ENCODE measurements around the gene FBH1.
"Not testable (repeated sequence)": the region's sequence is repeated elsewhere in the genome, so short reads cannot be mapped to it uniquely, and the experiment has no call there.

Gene FBH1

GRCh38 chr10:5956146-5956936 is 66.3 kb downstream of the FBH1 start:
- no peaks in the 10 kb centered on the region for H3K9me3 ChIP-seq (ENCODE audit: control insufficient read depth, insufficient read depth, low read length)
- no peak overlapping the region for H3K27ac ChIP-seq (ENCODE audit: low read length)
- no peaks in the 10 kb centered on the region for H3K4me1 ChIP-seq (ENCODE audit: control insufficient read depth, insufficient read depth, low read length)
- no peak overlapping the region for H3K4me3 ChIP-seq (ENCODE audit: low read length)
- H3K27me3 ChIP-seq (ENCODE audit: control insufficient read depth, insufficient read depth, low read length) = no peaks in the 10 kb centered on the region
- no peaks in the 10 kb centered on the region for H3K36me3 ChIP-seq (ENCODE audit: control insufficient read depth, insufficient read depth, low read length)
- no peak for DNase-seq (ENCODE audit: low read depth, low spot score)
- WGBS (ENCODE audit: insufficient coverage, insufficient read length) = no CpG with 5 or more reads among the region's 17 CpGs

DNA sequence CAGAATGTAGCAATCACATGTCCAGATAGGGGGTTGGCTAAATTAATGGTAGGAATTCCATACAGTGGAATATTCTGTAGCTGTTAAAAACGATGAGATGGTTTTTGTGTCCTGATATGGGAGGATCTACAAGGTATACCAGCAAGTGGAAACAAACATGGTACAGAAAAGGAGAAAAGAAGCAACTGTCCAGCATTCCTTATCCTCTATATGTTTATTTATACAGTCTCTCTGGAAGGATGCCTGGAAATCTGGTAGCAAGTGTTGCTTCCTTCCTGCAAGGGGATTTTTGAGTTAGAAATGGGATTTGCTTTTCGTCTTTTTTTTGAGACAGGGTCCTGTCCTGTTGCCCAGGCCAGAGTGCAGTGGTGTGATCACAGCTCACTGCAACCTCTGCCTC is 68.0 kb downstream of the FBH1 start:
- no peak overlapping the region for H3K4me3 ChIP-seq (ENCODE audit: low read length)
- no peaks in the 10 kb centered on the region for H3K4me1 ChIP-seq (ENCODE audit: control insufficient read depth, insufficient read depth, low read length)
- no CpG with 5 or more reads among the region's 2 CpGs for WGBS (ENCODE audit: insufficient coverage, insufficient read length)
- no peaks in the 10 kb centered on the region for H3K27me3 ChIP-seq (ENCODE audit: control insufficient read depth, insufficient read depth, low read length)
- no peak overlapping the region for H3K27ac ChIP-seq (ENCODE audit: low read length)
- H3K9me3 ChIP-seq (ENCODE audit: control insufficient read depth, insufficient read depth, low read length) = no peaks in the 10 kb centered on the region
- no peaks in the 10 kb centered on the region for H3K36me3 ChIP-seq (ENCODE audit: control insufficient read depth, insufficient read depth, low read length)
- DNase-seq (ENCODE audit: low read depth, low spot score) = no peak

DNA sequence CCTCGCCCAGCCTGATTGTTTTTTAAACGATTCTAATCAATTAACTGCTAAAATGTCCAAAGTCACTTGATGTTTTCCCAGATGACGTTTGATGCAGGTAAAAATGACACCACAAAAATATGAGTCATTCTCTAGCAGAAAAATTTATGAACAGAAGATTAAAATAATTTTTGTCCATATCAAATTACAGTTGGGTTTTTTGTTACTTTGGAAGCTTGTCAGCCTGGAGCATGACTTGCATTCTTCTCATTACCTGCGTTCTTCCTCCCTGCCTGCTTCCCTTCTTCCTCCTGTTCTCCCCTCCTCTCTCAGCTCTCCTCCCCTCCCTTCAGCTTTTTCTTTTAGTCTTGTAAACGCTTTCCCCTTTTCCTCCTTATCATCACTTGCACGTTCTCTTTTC is 68.6 kb downstream of the FBH1 start:
- H3K9me3 ChIP-seq (ENCODE audit: control insufficient read depth, insufficient read depth, low read length) = no peaks in the 10 kb centered on the region
- no peaks in the 10 kb centered on the region for H3K27me3 ChIP-seq (ENCODE audit: control insufficient read depth, insufficient read depth, low read length)
- H3K4me1 ChIP-seq (ENCODE audit: control insufficient read depth, insufficient read depth, low read length) = no peaks in the 10 kb centered on the region
- H3K27ac ChIP-seq (ENCODE audit: low read length) = no peak overlapping the region
- no CpG with 5 or more reads among the region's 6 CpGs for WGBS (ENCODE audit: insufficient coverage, insufficient read length)
- no peak overlapping the region for H3K4me3 ChIP-seq (ENCODE audit: low read length)
- DNase-seq (ENCODE audit: low read depth, low spot score) = no peak
- no peaks in the 10 kb centered on the region for H3K36me3 ChIP-seq (ENCODE audit: control insufficient read depth, insufficient read depth, low read length)

DNA sequence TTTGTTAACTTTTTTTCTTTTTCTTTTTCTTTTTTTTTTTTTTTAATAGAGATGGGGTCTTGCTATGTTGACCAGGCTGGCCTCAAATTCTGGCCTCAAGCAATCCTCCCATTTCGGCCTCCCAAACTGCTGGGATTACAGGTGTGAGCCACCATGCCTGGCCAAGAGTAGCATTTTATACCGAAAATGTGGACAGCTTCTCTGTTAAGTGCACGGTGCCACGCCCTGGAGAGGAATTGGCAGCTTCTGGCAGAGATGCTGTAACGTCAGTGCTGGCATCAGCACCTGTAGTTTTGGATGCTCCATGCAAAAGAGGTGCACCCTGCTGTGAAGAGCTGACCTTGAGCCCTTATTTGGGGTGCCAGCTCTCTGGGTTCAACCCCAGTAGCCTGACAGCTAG is 69.1 kb downstream of the FBH1 start:
- H3K36me3 ChIP-seq (ENCODE audit: control insufficient read depth, insufficient read depth, low read length) = no peaks in the 10 kb centered on the region
- no peak overlapping the region for H3K27ac ChIP-seq (ENCODE audit: low read length)
- no CpG with 5 or more reads among the region's 5 CpGs for WGBS (ENCODE audit: insufficient coverage, insufficient read length)

GRCh38 chr10:5959581-5960069 is 69.6 kb downstream of the FBH1 start:
- Histone ChIP-seq H3K4me3 (ENCODE audit: low read length) (no peak overlapping the region), H3K4me1 (ENCODE audit: control insufficient read depth, insufficient read depth, low read length) (no peaks in the 10 kb centered on the region), H3K27me3 (ENCODE audit: control insufficient read depth, insufficient read depth, low read length) (no peaks in the 10 kb centered on the region), H3K9me3 (ENCODE audit: control insufficient read depth, insufficient read depth, low read length) (no peaks in the 10 kb centered on the region), H3K27ac (ENCODE audit: low read length) (no peak overlapping the region), H3K36me3 (ENCODE audit: control insufficient read depth, insufficient read depth, low read length) (no peaks in the 10 kb centered on the region)
- WGBS (ENCODE audit: insufficient coverage, insufficient read length) = no CpG with 5 or more reads among the region's 10 CpGs
- no peak for DNase-seq (ENCODE audit: low read depth, low spot score)

More for the DNA sequence above, 69.1 kb downstream of the FBH1 start:
- Histone ChIP-seq H3K9me3 (ENCODE audit: control insufficient read depth, insufficient read depth, low read length) (no peaks in the 10 kb centered on the region), H3K27me3 (ENCODE audit: control insufficient read depth, insufficient read depth, low read length) (no peaks in the 10 kb centered on the region), H3K4me1 (ENCODE audit: control insufficient read depth, insufficient read depth, low read length) (no peaks in the 10 kb centered on the region), H3K4me3 (ENCODE audit: low read length) (no peak overlapping the region)
- no peak for DNase-seq (ENCODE audit: low read depth, low spot score)

GRCh38 chr10:5960070-5960972 is 70.3 kb downstream of the FBH1 start:
- Histone ChIP-seq H3K9me3 (ENCODE audit: control insufficient read depth, insufficient read depth, low read length) (no peaks in the 10 kb centered on the region), H3K36me3 (ENCODE audit: control insufficient read depth, insufficient read depth, low read length) (no peaks in the 10 kb centered on the region), H3K27me3 (ENCODE audit: control insufficient read depth, insufficient read depth, low read length) (no peaks in the 10 kb centered on the region), H3K4me3 (ENCODE audit: low read length) (no peak overlapping the region), H3K27ac (ENCODE audit: low read length) (no peak overlapping the region), H3K4me1 (ENCODE audit: control insufficient read depth, insufficient read depth, low read length) (no peaks in the 10 kb centered on the region)
- WGBS (ENCODE audit: insufficient coverage, insufficient read length) = no CpG with 5 or more reads among the region's 18 CpGs
- no peak for DNase-seq (ENCODE audit: low read depth, low spot score)

GRCh38 chr10:5960973-5961275 is 70.9 kb downstream of the FBH1 start:
- WGBS (ENCODE audit: insufficient coverage, insufficient read length) = no CpG with 5 or more reads among the region's 10 CpGs

DNA sequence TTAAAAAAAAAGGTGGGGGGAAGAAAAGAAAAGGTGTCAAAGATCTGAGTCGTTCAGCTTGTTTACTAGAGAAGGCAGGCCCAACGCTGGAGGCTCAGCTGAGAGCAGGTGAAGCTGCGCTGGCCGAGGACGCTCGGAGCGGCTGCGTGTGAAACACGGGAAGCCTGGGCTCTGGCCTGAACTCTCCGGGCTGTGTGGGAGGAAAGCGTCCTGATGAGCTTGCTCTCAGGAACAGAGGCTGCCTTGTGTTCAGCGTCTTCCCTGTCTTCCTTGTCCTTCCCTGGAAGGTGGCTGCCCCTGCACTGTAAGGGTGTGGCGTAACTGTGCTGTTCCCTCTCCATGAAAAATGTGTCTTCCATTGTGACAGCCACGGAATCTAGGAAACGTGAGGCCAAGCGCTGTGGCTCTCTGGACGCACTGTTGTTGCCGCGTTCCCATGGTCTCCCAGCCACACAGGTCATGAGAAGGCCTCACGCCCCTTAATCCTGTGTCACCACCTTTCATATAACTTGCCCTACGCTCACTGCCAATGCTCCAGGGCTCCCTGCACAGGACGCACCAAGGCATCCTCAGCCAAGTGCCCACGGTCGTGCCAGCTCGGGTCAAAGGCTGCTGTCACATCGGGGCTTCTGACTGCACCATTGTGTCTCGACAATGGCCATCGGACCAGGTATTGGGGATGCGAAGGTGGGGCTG is 71.5 kb downstream of the FBH1 start:
- no CpG with 5 or more reads among the region's 29 CpGs for WGBS (ENCODE audit: insufficient coverage, insufficient read length)
- no peaks in the 10 kb centered on the region for H3K36me3 ChIP-seq (ENCODE audit: control insufficient read depth, insufficient read depth, low read length)
- no peak for DNase-seq (ENCODE audit: low read depth, low spot score)

More at GRCh38 chr10:5960973-5961275, 70.9 kb downstream of the FBH1 start:
- not testable (repeated sequence) for H3K27ac ChIP-seq (ENCODE audit: low read length); H3K4me1 ChIP-seq (ENCODE audit: control insufficient read depth, insufficient read depth, low read length); H3K4me3 ChIP-seq (ENCODE audit: low read length); H3K36me3 ChIP-seq (ENCODE audit: control insufficient read depth, insufficient read depth, low read length); H3K9me3 ChIP-seq (ENCODE audit: control insufficient read depth, insufficient read depth, low read length); DNase-seq (ENCODE audit: low read depth, low spot score); H3K27me3 ChIP-seq (ENCODE audit: control insufficient read depth, insufficient read depth, low read length)

DNA sequence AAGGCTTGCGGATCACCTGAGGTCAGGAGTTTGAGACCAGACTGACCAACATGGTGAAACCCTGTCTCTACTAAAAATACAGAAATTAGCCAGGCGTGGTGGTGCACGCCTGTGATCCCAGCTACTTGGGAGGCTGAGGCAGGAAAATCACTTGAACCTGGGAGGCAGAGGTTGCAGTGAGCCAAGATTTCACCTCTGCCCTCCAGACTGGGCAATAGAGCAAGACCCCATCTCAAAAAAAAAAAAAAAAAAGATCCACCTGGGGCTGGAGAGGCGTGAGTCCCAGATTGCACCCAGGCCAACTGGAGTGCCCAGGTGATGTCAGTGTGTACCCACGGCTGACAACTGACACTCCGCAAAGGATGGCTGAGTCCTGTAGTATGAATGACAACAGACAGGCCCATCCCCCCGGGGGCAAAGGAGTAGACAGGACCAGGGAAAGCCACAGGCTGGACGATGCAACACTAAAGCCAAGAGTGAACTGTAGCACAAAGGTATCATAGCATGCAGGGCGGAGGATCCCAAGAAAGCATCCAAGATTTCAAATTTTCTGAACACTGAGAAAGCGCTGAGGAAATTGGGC is 72.4 kb downstream of the FBH1 start:
- not testable (repeated sequence) for H3K27ac ChIP-seq (ENCODE audit: low read length); H3K36me3 ChIP-seq (ENCODE audit: control insufficient read depth, insufficient read depth, low read length); DNase-seq (ENCODE audit: low read depth, low spot score); H3K4me3 ChIP-seq (ENCODE audit: low read length); H3K27me3 ChIP-seq (ENCODE audit: control insufficient read depth, insufficient read depth, low read length); H3K4me1 ChIP-seq (ENCODE audit: control insufficient read depth, insufficient read depth, low read length); H3K9me3 ChIP-seq (ENCODE audit: control insufficient read depth, insufficient read depth, low read length)
- no CpG with 5 or more reads among the region's 10 CpGs for WGBS (ENCODE audit: insufficient coverage, insufficient read length)

More for the DNA sequence above, 71.5 kb downstream of the FBH1 start:
- Histone ChIP-seq H3K27ac (ENCODE audit: low read length) (no peak overlapping the region), H3K27me3 (ENCODE audit: control insufficient read depth, insufficient read depth, low read length) (no peaks in the 10 kb centered on the region), H3K4me1 (ENCODE audit: control insufficient read depth, insufficient read depth, low read length) (no peaks in the 10 kb centered on the region), H3K4me3 (ENCODE audit: low read length) (no peak overlapping the region), H3K9me3 (ENCODE audit: control insufficient read depth, insufficient read depth, low read length) (no peaks in the 10 kb centered on the region)

DNA sequence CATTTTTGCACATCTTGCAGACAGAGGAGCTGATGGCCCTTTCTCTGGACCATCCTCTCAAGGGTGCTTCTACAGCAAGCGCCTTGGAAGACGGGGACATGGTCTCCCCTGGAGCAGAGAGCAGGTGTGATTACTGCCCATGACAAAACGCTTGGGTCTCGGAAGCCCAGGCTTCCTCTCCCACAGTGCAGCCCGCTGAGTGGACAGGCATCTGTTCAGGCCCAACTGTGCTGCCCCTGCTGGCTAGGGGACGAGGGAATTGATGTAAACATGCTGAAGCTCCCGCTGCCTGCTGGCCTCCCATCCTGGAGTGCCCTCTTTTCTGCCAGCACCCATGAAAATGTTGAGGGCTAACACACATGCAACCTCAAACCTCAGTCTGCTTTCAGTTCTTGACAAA is 73.0 kb downstream of the FBH1 start:
- Histone ChIP-seq H3K4me3 (ENCODE audit: low read length) (no peak overlapping the region), H3K27ac (ENCODE audit: low read length) (no peak overlapping the region), H3K9me3 (ENCODE audit: control insufficient read depth, insufficient read depth, low read length) (no peaks in the 10 kb centered on the region), H3K27me3 (ENCODE audit: control insufficient read depth, insufficient read depth, low read length) (no peaks in the 10 kb centered on the region), H3K4me1 (ENCODE audit: control insufficient read depth, insufficient read depth, low read length) (no peaks in the 10 kb centered on the region), H3K36me3 (ENCODE audit: control insufficient read depth, insufficient read depth, low read length) (no peaks in the 10 kb centered on the region)
- WGBS (ENCODE audit: insufficient coverage, insufficient read length) = no CpG with 5 or more reads among the region's 7 CpGs
- no peak for DNase-seq (ENCODE audit: low read depth, low spot score)

Data from iPS DF 6.9 (cell line).